ENCODE results near the gene CITED2. TPM values are rescaled to one million over a fixed set of nuclear protein-coding genes. Genes with fewer than 3 reads are reported as not detected.

Gene CITED2
- total RNA-seq, 1 donor from 2014 or later: 147 TPM

DNA sequence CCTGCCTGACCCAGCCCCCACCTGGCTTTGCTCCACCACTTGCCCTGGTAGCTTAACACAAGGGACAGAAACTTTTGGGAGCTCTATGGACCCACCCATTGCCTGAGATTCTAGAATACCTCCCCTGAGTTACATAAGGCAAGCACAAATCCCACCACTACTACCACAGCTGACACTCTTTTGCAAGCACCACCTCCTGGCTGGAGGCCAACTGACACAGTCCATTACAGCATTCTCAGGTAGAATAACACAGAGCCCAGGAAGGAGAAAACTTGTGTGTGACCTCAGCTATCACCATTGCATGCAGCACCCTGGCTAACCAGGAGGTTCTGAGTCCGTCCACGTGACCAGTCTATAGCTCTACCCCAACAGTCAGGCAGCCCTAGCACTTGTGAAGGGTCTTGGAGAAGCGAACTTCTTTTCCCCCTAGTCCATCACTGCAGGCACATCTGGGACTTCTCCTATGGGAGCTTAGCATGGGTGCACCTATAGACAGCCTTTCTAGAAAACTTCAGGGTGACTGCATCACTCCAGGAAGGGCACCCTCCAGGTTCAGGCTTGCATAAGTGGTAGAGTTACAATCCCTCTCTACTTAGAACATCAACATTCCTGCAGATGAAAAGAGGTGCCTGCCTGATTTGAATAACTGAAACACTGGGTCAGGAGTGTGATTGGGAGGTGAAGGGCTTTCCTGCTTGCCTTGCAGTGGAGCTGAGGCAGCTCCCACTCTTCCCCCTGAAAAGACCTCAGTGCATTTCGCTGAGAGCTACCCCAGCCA, 30.1 kb downstream of the CITED2 start:
- DNase-seq (ENCODE audit: low spot score in 2 of 2): no peak
- no peak overlapping the region for H3K4me3 ChIP-seq
- H3K9me3 ChIP-seq: no peaks in the 10 kb centered on the region
- H3K36me3 ChIP-seq: no peaks in the 10 kb centered on the region
- TF ChIP-seq CTCF (IDR thresholded peaks at IDR 0.05): no peak
- intact Hi-C loops (cut with DNase I): no loop called here
- H3K27ac ChIP-seq: no peak overlapping the region
- H3K4me1 ChIP-seq: no peaks in the 10 kb centered on the region
- no peaks in the 10 kb centered on the region for H3K27me3 ChIP-seq

GRCh38 chr6:139343052-139343750, 31.2 kb downstream of the CITED2 start:
- no peak for DNase-seq (ENCODE audit: low spot score in 2 of 2)
- Histone ChIP-seq H3K4me1 (no peaks in the 10 kb centered on the region), H3K36me3 (no peaks in the 10 kb centered on the region), H3K27ac (no peak overlapping the region), H3K9me3 (no peaks in the 10 kb centered on the region), H3K4me3 (no peak overlapping the region), H3K27me3 (no peaks in the 10 kb centered on the region)
- TF ChIP-seq CTCF (IDR thresholded peaks at IDR 0.05): no peak
- intact Hi-C loops (cut with DNase I): no loop called here

- H3K9me3 ChIP-seq: no peaks in the 10 kb centered on the region
- peaks cover 0 to 6% of the 10 kb centered on the region in 2 donors for H3K4me1 ChIP-seq
- intact Hi-C loops (cut with DNase I): no loop called here
- H3K4me3 ChIP-seq: no peak overlapping the region
- H3K27ac ChIP-seq: no peak overlapping the region
- TF ChIP-seq CTCF (IDR thresholded peaks at IDR 0.05): no peak
- no peak for DNase-seq (ENCODE audit: low spot score in 2 of 2)
- H3K36me3 ChIP-seq: no peaks in the 10 kb centered on the region
- no peaks in the 10 kb centered on the region for H3K27me3 ChIP-seq
Measured at GRCh38 chr6:139341060-139341459, 33.4 kb downstream of the CITED2 start.

DNA sequence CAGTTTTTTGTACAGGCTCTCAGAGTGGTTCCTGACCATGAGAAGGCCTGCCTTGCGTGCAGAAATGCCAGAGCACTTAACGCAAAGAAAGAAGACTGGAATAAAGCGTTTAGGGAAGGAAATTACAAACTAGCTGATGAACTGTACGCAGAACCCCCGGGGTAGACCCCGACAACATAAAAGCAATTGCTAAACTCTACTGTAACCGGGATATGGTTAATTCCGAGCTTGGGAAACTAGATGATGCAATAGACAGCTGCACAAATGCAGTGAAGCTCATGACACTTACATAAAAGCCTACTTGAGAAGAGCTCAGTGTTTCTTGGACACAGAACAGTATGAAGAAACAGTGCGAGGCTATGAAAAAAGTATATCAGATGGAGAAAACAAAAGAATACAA, 35.7 kb downstream of the CITED2 start:
- intact Hi-C loops (cut with DNase I): loop anchor here (5.0 to 10.0 kb wide), 2 partner anchors 96 to 204 kb away; partner anchors contain the start of gene HECA
- Histone ChIP-seq H3K4me1 (peaks cover 4 to 15% of the 10 kb centered on the region in 2 donors), H3K27me3 (no peaks in the 10 kb centered on the region), H3K27ac (no peak overlapping the region), H3K9me3 (no peaks in the 10 kb centered on the region), H3K36me3 (no peaks in the 10 kb centered on the region), H3K4me3 (no peak overlapping the region)
- no peak for TF ChIP-seq CTCF (IDR thresholded peaks at IDR 0.05)
- no peak for DNase-seq (ENCODE audit: low spot score in 2 of 2)

DNA sequence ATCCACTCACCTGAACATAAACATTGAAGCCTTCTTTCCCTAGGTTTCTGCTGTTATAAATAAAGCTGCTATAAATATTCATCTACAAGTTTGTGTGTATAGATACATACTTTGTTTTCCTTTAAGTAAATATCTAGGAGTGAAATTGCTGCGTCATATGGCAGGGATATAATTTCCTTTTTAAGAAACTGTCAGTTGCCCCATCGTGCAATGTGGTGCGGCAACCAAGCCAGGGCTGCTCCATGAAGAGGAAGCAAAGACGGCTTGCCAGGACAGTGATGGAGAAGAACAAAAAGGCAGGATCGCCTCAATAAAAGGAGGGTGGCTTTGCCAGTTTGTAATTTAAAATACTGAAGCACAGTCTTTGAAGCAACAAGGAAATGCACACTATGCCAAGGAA, 36.6 kb downstream of the CITED2 start:
- TF ChIP-seq CTCF (IDR thresholded peaks at IDR 0.05): no peak
- peaks cover 4 to 15% of the 10 kb centered on the region in 2 donors for H3K4me1 ChIP-seq
- no peak for DNase-seq (ENCODE audit: low spot score in 2 of 2)
- no peaks in the 10 kb centered on the region for H3K9me3 ChIP-seq
- no peaks in the 10 kb centered on the region for H3K27me3 ChIP-seq
- H3K36me3 ChIP-seq: no peaks in the 10 kb centered on the region
- intact Hi-C loops (cut with DNase I): loop anchor here (5.0 to 10.0 kb wide), 2 partner anchors 96 to 203 kb away; partner anchors contain the start of gene HECA
- H3K27ac ChIP-seq: no peak overlapping the region
- H3K4me3 ChIP-seq: no peak overlapping the region
